Peyer's patch (tissue), 4 donors: ENCODE measurements around the gene KIRREL3. TPM values are rescaled to one million over a fixed set of nuclear protein-coding genes. Genes with fewer than 3 reads are reported as not detected.

ENCODE experiments used
- DNase-seq, 3 donors: peaks; one replicate each; pipeline ENCODE4 v3.0.0-alpha.2; 2017 to 2019
- H3K27ac ChIP-seq, 4 donors: fragments of 200-600 bp; sonication (generic); one replicate each; pipeline ENCODE4 v1.5.1; 2016 to 2019
- H3K27me3 ChIP-seq, 2 donors: fragments of 200-600 bp; sonication (generic); one replicate each; pipeline ENCODE4 v1.5.1; 2019
- H3K36me3 ChIP-seq, 3 donors: fragments of 200-600 bp; sonication (generic); one replicate each; pipeline ENCODE4 v1.5.1; 2016 to 2019
- H3K4me1 ChIP-seq, 4 donors: fragments of 200-600 bp; sonication (generic); one replicate each; pipeline ENCODE4 v1.5.1; 2016 to 2019
- H3K4me3 ChIP-seq, 4 donors: fragments of 200-600 bp; sonication (generic); 1 replicate in 3 of 4; 2 replicates in 1 of 4; pipeline ENCODE4 v1.5.1; 2016 to 2019; ENCODE audit warnings: mild to moderate bottlenecking in 1 of 4
- H3K9me3 ChIP-seq, 4 donors: fragments of 200-600 bp; sonication (generic); one replicate each; pipeline ENCODE4 v1.5.1; 2016 to 2019; ENCODE audit warnings: mild to moderate bottlenecking in 1 of 4
- CTCF ChIP-seq, 6 experiments: fragments of 450-650 bp in 4 of 6; fragments of 200-600 bp in 2 of 6; sonication (generic) in 1 of 6; IDR thresholded peaks; one replicate each; pipeline ENCODE4 v1.5.1; 2017 to 2019; ENCODE audit warnings: antibody characterized with exemption in 6 of 6, mild to moderate bottlenecking in 3 of 6, moderate library complexity in 1 of 6
- POLR2A ChIP-seq, 2 donors: fragments of 450-650 bp; IDR thresholded peaks; one replicate each; pipeline ENCODE4 v1.5.1; 2017; ENCODE audit warnings: antibody characterized with exemption in 2 of 2, mild to moderate bottlenecking in 2 of 2, moderate library complexity in 2 of 2
- total RNA-seq, 4 donors: library from RNA; depleted of rRNA; stranded (reverse); fragments of >200 nt; gene quantifications; one replicate each; pipeline ENCODE4 v1.1.0, GENCODE V29; 2016

The KIRREL3 gene
- total RNA-seq, 4 donors from 2014 or later = 0.83 TPM; not detected in 3

GRCh38 chr11:126732981-126733380 is 267.6 kb downstream of the KIRREL3 start:
- TF ChIP-seq CTCF (IDR thresholded peaks at IDR 0.05) = no peak
- TF ChIP-seq POLR2A (IDR thresholded peaks at IDR 0.05) = no peak
- no peak for DNase-seq
- Histone ChIP-seq H3K9me3 (no peaks in the 10 kb centered on the region), H3K27me3 (no peaks in the 10 kb centered on the region), H3K36me3 (no peaks in the 10 kb centered on the region), H3K27ac (no peak overlapping the region), H3K4me3 (no peak overlapping the region), H3K4me1 (no peaks in the 10 kb centered on the region)

GRCh38 chr11:126731576-126732142 is 268.9 kb downstream of the KIRREL3 start:
- no peaks in the 10 kb centered on the region for H3K27me3 ChIP-seq
- TF ChIP-seq CTCF (IDR thresholded peaks at IDR 0.05) = no peak
- TF ChIP-seq POLR2A (IDR thresholded peaks at IDR 0.05) = no peak
- DNase-seq = no peak
- no peak overlapping the region for H3K4me3 ChIP-seq
- no peaks in the 10 kb centered on the region for H3K36me3 ChIP-seq
- H3K9me3 ChIP-seq = no peaks in the 10 kb centered on the region
- no peak overlapping the region for H3K27ac ChIP-seq
- H3K4me1 ChIP-seq = no peaks in the 10 kb centered on the region

- H3K36me3 ChIP-seq = no peaks in the 10 kb centered on the region
- no peaks in the 10 kb centered on the region for H3K4me1 ChIP-seq
- no peak for DNase-seq
- no peaks in the 10 kb centered on the region for H3K9me3 ChIP-seq
- no peak overlapping the region for H3K27ac ChIP-seq
- TF ChIP-seq POLR2A (IDR thresholded peaks at IDR 0.05) = no peak
- TF ChIP-seq CTCF (IDR thresholded peaks at IDR 0.05) = no peak
- H3K27me3 ChIP-seq = no peaks in the 10 kb centered on the region
- no peak overlapping the region for H3K4me3 ChIP-seq
Measured at GRCh38 chr11:126727381-126727780, 273.2 kb downstream of the KIRREL3 start.

- no peak overlapping the region for H3K27ac ChIP-seq
- H3K36me3 ChIP-seq = no peaks in the 10 kb centered on the region
- H3K27me3 ChIP-seq = no peaks in the 10 kb centered on the region
- no peak overlapping the region for H3K4me3 ChIP-seq
- no peaks in the 10 kb centered on the region for H3K4me1 ChIP-seq
- H3K9me3 ChIP-seq = no peaks in the 10 kb centered on the region
- DNase-seq = no peak
- TF ChIP-seq CTCF (IDR thresholded peaks at IDR 0.05) (no peak), POLR2A (IDR thresholded peaks at IDR 0.05) (no peak)
Measured at GRCh38 chr11:126725521-126725920, 275.0 kb downstream of the KIRREL3 start.

GRCh38 chr11:126725043-126725442 is 275.5 kb downstream of the KIRREL3 start:
- H3K27ac ChIP-seq = no peak overlapping the region
- no peak overlapping the region for H3K4me3 ChIP-seq
- no peaks in the 10 kb centered on the region for H3K9me3 ChIP-seq
- H3K27me3 ChIP-seq = no peaks in the 10 kb centered on the region
- H3K4me1 ChIP-seq = no peaks in the 10 kb centered on the region
- H3K36me3 ChIP-seq = no peaks in the 10 kb centered on the region
- no peak for TF ChIP-seq CTCF (IDR thresholded peaks at IDR 0.05)
- no peak for TF ChIP-seq POLR2A (IDR thresholded peaks at IDR 0.05)
- no peak for DNase-seq

- no peaks in the 10 kb centered on the region for H3K9me3 ChIP-seq
- H3K27ac ChIP-seq = no peak overlapping the region
- H3K4me3 ChIP-seq = no peak overlapping the region
- no peak for DNase-seq
- no peaks in the 10 kb centered on the region for H3K27me3 ChIP-seq
- no peaks in the 10 kb centered on the region for H3K4me1 ChIP-seq
- no peaks in the 10 kb centered on the region for H3K36me3 ChIP-seq
- no peak for TF ChIP-seq POLR2A (IDR thresholded peaks at IDR 0.05)
Measured at GRCh38 chr11:126723665-126724045, 276.9 kb downstream of the KIRREL3 start.
